Naive B cell (primary cell): ENCODE results near the gene FCN1. TPM values are rescaled to one million over a fixed set of nuclear protein-coding genes. Genes with fewer than 3 reads are reported as not detected.

Experiments
- ATAC-seq, 2 donors: fragments of 150-1000 bp; cut with Tn5 transposase; 2 replicates each; pipeline ENCODE4 v1.10.0; 2021; ENCODE audit warnings: low read depth in 2 of 2, mild to moderate bottlenecking in 2 of 2, moderate library complexity in 2 of 2
- DNase-seq: peaks from one replicate; pipeline ENCODE4 v3.0.0; 2022
- H3K27ac Mint-ChIP-seq, 6 donors: one replicate each; pipeline ENCODE4 v1.8.0; 2020 to 2022; ENCODE audit warnings: mild to moderate bottlenecking in 6 of 6, mixed read lengths in 6 of 6, moderate library complexity in 5 of 6, inconsistent platforms in 2 of 6
- H3K27me3 Mint-ChIP-seq, 3 donors: one replicate each; pipeline ENCODE4 v1.8.0; 2021 to 2022; ENCODE audit warnings: mixed read lengths in 3 of 3, mild to moderate bottlenecking in 1 of 3
- H3K36me3 Mint-ChIP-seq, 2 donors: one replicate each; pipeline ENCODE4 v1.8.0; 2020 to 2022; ENCODE audit warnings: mixed read lengths in 2 of 2, inconsistent platforms in 1 of 2, mild to moderate bottlenecking in 1 of 2
- H3K4me1 Mint-ChIP-seq, 3 donors: one replicate each; pipeline ENCODE4 v1.8.0; 2020 to 2022; ENCODE audit warnings: mixed read lengths in 3 of 3, inconsistent platforms in 1 of 3, mild to moderate bottlenecking in 1 of 3, moderate library complexity in 1 of 3
- H3K4me3 Mint-ChIP-seq, 8 donors: one replicate each; pipeline ENCODE4 v1.8.0; 2020 to 2022; ENCODE audit warnings: mild to moderate bottlenecking in 8 of 8, mixed read lengths in 8 of 8, moderate library complexity in 8 of 8, inconsistent platforms in 2 of 8
- H3K9me3 Mint-ChIP-seq, 7 donors: one replicate each; pipeline ENCODE4 v1.8.0; 2020 to 2022; ENCODE audit warnings: mixed read lengths in 7 of 7, mild to moderate bottlenecking in 5 of 7, inconsistent platforms in 2 of 7, moderate library complexity in 1 of 7
- polyA plus RNA-seq, 6 donors: library from polyadenylated mRNA; unstranded; fragments of 300-500 nt; fragmentation: Illumina TruSeq; gene quantifications; one replicate each; pipeline ENCODE4 v1.2.3, GENCODE V29; 2021; ENCODE audit warnings: low read depth in 6 of 6

The FCN1 gene
- polyA plus RNA-seq, 6 donors from 2014 or later: 2.6 to 33.1 (median 7.9) TPM

- peaks cover 0 to 20% (median 4%) of the 10 kb centered on the region in 7 donors for H3K9me3 Mint-ChIP-seq
These were observed 40.2 kb downstream of the FCN1 start for GRCh38 chr9:134877541-134877940.

GRCh38 chr9:134875371-134875770, 42.3 kb downstream of the FCN1 start:
- no peak for DNase-seq
- Mint-ChIP-seq H3K4me3 (no peak overlapping the region), H3K27me3 (peaks cover 0 to 7% (median 0%) of the 10 kb centered on the region in 3 donors), H3K27ac (peak overlapping the region in 1 of 6 donors; percentile 16), H3K36me3 (peaks cover 4 to 6% of the 10 kb centered on the region in 2 donors), H3K9me3 (peaks cover 3 to 27% (median 7%) of the 10 kb centered on the region in 7 donors), H3K4me1 (peaks cover 6 to 19% (median 13%) of the 10 kb centered on the region in 3 donors)
- peak in 1 of 2 donors; percentile 38 for ATAC-seq

More at GRCh38 chr9:134877541-134877940, 40.2 kb downstream of the FCN1 start:
- peaks cover 0 to 18% (median 17%) of the 10 kb centered on the region in 3 donors for H3K27me3 Mint-ChIP-seq
- DNase-seq (no peak), ATAC-seq (no peak)
- H3K27ac Mint-ChIP-seq: no peak overlapping the region
- no peak overlapping the region for H3K4me3 Mint-ChIP-seq
- no peaks in the 10 kb centered on the region for H3K36me3 Mint-ChIP-seq
- H3K4me1 Mint-ChIP-seq: peaks cover under 1 to 12% (median 7%) of the 10 kb centered on the region in 3 donors

DNA sequence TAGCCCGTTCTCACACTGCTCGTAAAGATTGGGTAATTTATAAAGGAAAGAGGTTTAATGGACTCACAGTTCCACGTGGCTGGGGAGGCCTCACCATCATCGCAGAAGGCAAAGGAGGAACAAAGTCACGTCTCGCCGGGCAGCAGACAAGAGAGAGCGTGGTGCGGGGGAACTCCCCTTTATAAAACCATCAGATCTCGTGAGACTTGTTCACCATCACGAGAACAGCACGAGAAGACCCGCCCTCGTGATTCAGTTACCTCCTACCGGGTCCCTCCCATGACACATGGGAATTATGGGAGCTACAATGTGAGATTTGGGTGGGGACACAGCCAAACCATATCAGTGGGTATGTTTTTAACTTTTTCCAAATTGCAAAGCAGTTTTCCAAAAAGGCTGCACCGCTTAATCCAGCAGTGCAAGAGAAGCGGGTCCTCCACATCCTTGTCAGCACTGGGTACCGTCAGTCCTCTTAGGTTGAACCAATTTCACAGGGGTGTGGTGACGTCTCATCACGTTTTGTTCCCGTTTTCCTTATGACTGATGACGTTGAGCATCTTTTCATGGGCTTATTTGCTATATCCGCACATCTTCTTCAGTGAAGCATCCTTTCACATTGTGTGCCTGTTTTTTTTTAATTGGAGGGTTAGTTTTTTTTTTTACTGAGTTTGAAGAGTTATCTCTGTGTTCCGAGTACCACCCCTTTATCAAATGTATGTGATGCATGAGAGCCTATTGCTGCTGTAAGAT, 45.1 kb downstream of the FCN1 start:
- peak; percentile 58 to 82 for ATAC-seq

GRCh38 chr9:134871697-134872340, 45.9 kb downstream of the FCN1 start:
- H3K27ac Mint-ChIP-seq: peak overlapping the region in 2 of 6 donors; percentile 6 to 95
- ATAC-seq (no peak), DNase-seq (no peak)
- H3K4me1 Mint-ChIP-seq: peaks cover 21 to 35% (median 26%) of the 10 kb centered on the region in 3 donors
- peaks cover 4 to 6% of the 10 kb centered on the region in 2 donors for H3K36me3 Mint-ChIP-seq
- peaks cover 0 to 4% (median 3%) of the 10 kb centered on the region in 3 donors for H3K27me3 Mint-ChIP-seq
- peaks cover 3 to 27% (median 7%) of the 10 kb centered on the region in 7 donors for H3K9me3 Mint-ChIP-seq
- peak overlapping the region in 1 of 8 donors; percentile 17 for H3K4me3 Mint-ChIP-seq

More for the DNA sequence above, 45.1 kb downstream of the FCN1 start:
- Mint-ChIP-seq H3K27me3 (peaks cover 0 to 4% (median 3%) of the 10 kb centered on the region in 3 donors), H3K4me3 (no peak overlapping the region), H3K27ac (peak overlapping the region in 3 of 6 donors; percentile 6 to 96 (median 95)), H3K36me3 (peaks cover 4 to 6% of the 10 kb centered on the region in 2 donors), H3K4me1 (peaks cover 21 to 35% (median 26%) of the 10 kb centered on the region in 3 donors), H3K9me3 (peaks cover 3 to 27% (median 7%) of the 10 kb centered on the region in 7 donors)
- peak; percentile 20 for DNase-seq

GRCh38 chr9:134870746-134871662, 46.7 kb downstream of the FCN1 start:
- peaks cover 21 to 35% (median 26%) of the 10 kb centered on the region in 3 donors for H3K4me1 Mint-ChIP-seq
- H3K36me3 Mint-ChIP-seq: peaks cover 4 to 6% of the 10 kb centered on the region in 2 donors
- peaks cover 0 to 4% (median 3%) of the 10 kb centered on the region in 3 donors for H3K27me3 Mint-ChIP-seq
- no peak for DNase-seq
- ATAC-seq: no peak
- peaks cover 3 to 24% (median 7%) of the 10 kb centered on the region in 7 donors for H3K9me3 Mint-ChIP-seq
- H3K27ac Mint-ChIP-seq: peak overlapping the region in 2 of 6 donors; percentile 63
- no peak overlapping the region for H3K4me3 Mint-ChIP-seq

- Mint-ChIP-seq H3K27ac (no peak overlapping the region), H3K9me3 (peaks cover 3 to 22% (median 7%) of the 10 kb centered on the region in 7 donors), H3K4me3 (no peak overlapping the region), H3K27me3 (peaks cover 0 to 4% (median 3%) of the 10 kb centered on the region in 3 donors), H3K36me3 (peaks cover 4 to 6% of the 10 kb centered on the region in 2 donors), H3K4me1 (peaks cover 21 to 32% (median 23%) of the 10 kb centered on the region in 3 donors)
- ATAC-seq (no peak), DNase-seq (no peak)
These were observed 47.4 kb downstream of the FCN1 start for GRCh38 chr9:134870301-134870694.

DNA sequence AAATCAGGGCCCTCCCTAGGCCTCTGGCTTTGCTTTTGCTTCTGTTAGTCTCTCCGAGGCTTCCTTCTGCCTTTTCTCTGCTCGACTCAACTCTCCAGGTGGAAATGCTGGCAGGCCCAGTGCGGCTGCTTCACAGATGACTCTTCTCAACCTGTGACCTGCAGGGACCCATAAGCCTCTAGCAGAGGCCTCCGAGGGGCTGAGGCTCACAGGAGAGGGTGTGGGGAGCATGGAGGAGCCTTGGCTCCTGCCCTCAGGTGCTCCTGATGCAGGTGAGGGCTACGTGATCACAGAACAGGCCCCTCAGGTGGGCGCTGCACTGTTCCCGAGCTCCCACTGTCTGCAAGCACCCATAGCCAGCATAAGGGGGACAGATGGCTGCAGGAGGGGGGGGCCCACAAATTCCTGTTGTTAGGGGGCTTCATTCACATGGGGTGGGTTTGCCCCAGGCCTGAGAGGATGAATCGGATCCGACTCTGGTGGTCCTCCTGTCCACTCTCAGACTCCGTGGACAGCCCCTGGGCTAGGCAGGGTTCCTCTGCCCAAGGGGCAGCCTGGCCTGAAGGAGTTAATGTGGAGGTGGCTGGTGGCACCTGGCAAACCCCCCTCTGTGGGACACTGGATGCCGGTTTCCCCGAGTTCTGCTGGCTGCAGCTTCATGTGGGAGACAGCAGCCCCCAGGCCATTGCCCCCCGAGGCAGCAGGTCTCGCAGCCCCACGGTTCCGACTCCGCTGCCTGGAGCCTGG, 48.0 kb downstream of the FCN1 start:
- H3K36me3 Mint-ChIP-seq: peaks cover 4 to 6% of the 10 kb centered on the region in 2 donors
- peaks cover 3 to 17% (median 7%) of the 10 kb centered on the region in 7 donors for H3K9me3 Mint-ChIP-seq
- H3K4me1 Mint-ChIP-seq: peaks cover 20 to 28% (median 21%) of the 10 kb centered on the region in 3 donors
- DNase-seq: no peak
- H3K4me3 Mint-ChIP-seq: peak overlapping the region in 2 of 8 donors; percentile 60 to 61
- H3K27ac Mint-ChIP-seq: peak overlapping the region in 2 of 6 donors; percentile 8 to 38
- ATAC-seq: no peak
- peaks cover 0 to 4% (median 3%) of the 10 kb centered on the region in 3 donors for H3K27me3 Mint-ChIP-seq

- Mint-ChIP-seq H3K36me3 (peaks cover 4 to 6% of the 10 kb centered on the region in 2 donors), H3K9me3 (peaks cover 3 to 17% (median 7%) of the 10 kb centered on the region in 7 donors), H3K4me3 (peak overlapping the region in 3 of 8 donors; percentile 32 to 61 (median 60)), H3K27me3 (peaks cover 0 to 4% (median 3%) of the 10 kb centered on the region in 3 donors), H3K27ac (peak overlapping the region in 3 of 6 donors; percentile 8 to 53 (median 17)), H3K4me1 (peaks cover 20 to 28% (median 21%) of the 10 kb centered on the region in 3 donors)
- ATAC-seq (peak; percentile 37 to 50), DNase-seq (no peak)
These were observed 48.8 kb downstream of the FCN1 start for GRCh38 chr9:134868751-134869553.

- Mint-ChIP-seq H3K4me1 (peaks cover 20 to 28% (median 21%) of the 10 kb centered on the region in 3 donors), H3K4me3 (peak overlapping the region in 1 of 8 donors; percentile 33), H3K27ac (peak overlapping the region in 1 of 6 donors; percentile 62)
These were observed 49.6 kb downstream of the FCN1 start for GRCh38 chr9:134867917-134868750.

DNA sequence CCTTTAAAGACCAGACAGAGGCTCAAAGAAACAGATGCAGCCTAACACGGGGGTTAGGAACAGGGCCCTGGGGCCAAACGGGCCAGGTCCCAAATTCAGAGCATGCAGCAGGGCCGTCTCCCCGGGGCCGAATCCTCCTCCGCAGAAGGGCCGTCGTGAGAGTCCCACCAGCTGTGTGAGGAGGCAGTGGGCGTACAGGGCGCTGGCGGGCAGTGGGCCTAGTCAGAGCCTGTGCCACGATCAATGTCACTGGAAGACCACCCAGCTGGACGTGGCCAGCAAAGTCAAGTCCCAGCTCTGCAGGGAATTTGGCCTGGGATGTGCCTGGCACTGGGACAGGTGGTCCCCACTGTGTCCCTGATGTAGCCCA, 52.9 kb downstream of the FCN1 start:
- Mint-ChIP-seq H3K27me3 (peaks cover 0 to 8% (median 6%) of the 10 kb centered on the region in 3 donors), H3K4me1 (peaks cover 13 to 16% (median 15%) of the 10 kb centered on the region in 3 donors), H3K4me3 (no peak overlapping the region), H3K27ac (no peak overlapping the region), H3K9me3 (peaks cover 0 to 4% (median 3%) of the 10 kb centered on the region in 7 donors), H3K36me3 (no peaks in the 10 kb centered on the region)
- ATAC-seq (no peak), DNase-seq (no peak)

More at GRCh38 chr9:134867917-134868750, 49.6 kb downstream of the FCN1 start:
- Mint-ChIP-seq H3K9me3 (peaks cover 3 to 14% (median 7%) of the 10 kb centered on the region in 7 donors), H3K27me3 (peaks cover 0 to 4% (median 3%) of the 10 kb centered on the region in 3 donors), H3K36me3 (peaks cover 4 to 6% of the 10 kb centered on the region in 2 donors)
- DNase-seq: no peak
- ATAC-seq: no peak
